Dermis blood vessel endothelial cell (primary cell): ENCODE measurements around the gene METTL25B. TPM values are rescaled to one million over a fixed set of nuclear protein-coding genes. Genes with fewer than 3 reads are reported as not detected.
"Not testable (repeated sequence)": the region's sequence is repeated elsewhere in the genome, so short reads cannot be mapped to it uniquely, and the experiment has no call there.

Experiments used
- DNase-seq: peaks from one replicate; pipeline ENCODE4 v3.0.0; 2010
- total RNA-seq: library from RNA; depleted of rRNA; stranded (reverse); fragments of >200 nt; gene quantifications from 2 replicates; pipeline ENCODE4 v1.2.3, GENCODE V29; 2014

The METTL25B gene
- total RNA-seq, 1 donor from 2014 or later, result 13.3 TPM

GRCh38 chr1:156749419-156750118 is 21.3 kb downstream of the METTL25B start:
- no peak for DNase-seq

- peak; percentile 23 for DNase-seq
These were observed 22.0 kb downstream of the METTL25B start for GRCh38 chr1:156750191-156750672.

GRCh38 chr1:156750711-156751450 is 22.6 kb downstream of the METTL25B start:
- DNase-seq, result peak; percentile 57

GRCh38 chr1:156751451-156751756 is 23.1 kb downstream of the METTL25B start, which contains the start of gene HDGF:
Gene HDGF (minus strand): TSS chr1:156751675. CDS start chr1:156751429, 246 bp downstream.
- DNase-seq, result no peak

GRCh38 chr1:156751757-156752481 is 23.6 kb downstream of the METTL25B start:
- DNase-seq, result peak; percentile 99

- peak; percentile 16 for DNase-seq
These were observed 24.7 kb downstream of the METTL25B start for GRCh38 chr1:156752843-156753482.

- no peak for DNase-seq
These were observed 25.9 kb downstream of the METTL25B start for GRCh38 chr1:156754219-156754618.

- DNase-seq, result no peak
These were observed 27.3 kb downstream of the METTL25B start for GRCh38 chr1:156755527-156755950.

- no peak for DNase-seq
These were observed 28.1 kb downstream of the METTL25B start for GRCh38 chr1:156756355-156756754.

- DNase-seq, result not testable (repeated sequence)
These were observed 29.4 kb downstream of the METTL25B start for GRCh38 chr1:156757572-156758253.

GRCh38 chr1:156760092-156760795 is 32.0 kb downstream of the METTL25B start:
- no peak for DNase-seq

GRCh38 chr1:156760796-156761104 is 32.5 kb downstream of the METTL25B start:
- DNase-seq, result no peak

GRCh38 chr1:156765136-156765535 is 36.9 kb downstream of the METTL25B start:
- not testable (repeated sequence) for DNase-seq

GRCh38 chr1:156765666-156766065 is 37.4 kb downstream of the METTL25B start:
- DNase-seq, result no peak

GRCh38 chr1:156766298-156767100 is 38.2 kb downstream of the METTL25B start:
- peak; percentile 31 for DNase-seq

GRCh38 chr1:156767101-156767878 is 39.0 kb downstream of the METTL25B start, which contains the start of gene PRCC:
Gene PRCC (plus strand): TSS chr1:156767535. CDS start chr1:156767772, 237 bp downstream.
- DNase-seq, result peak; percentile 100

- DNase-seq, result peak; percentile 32
These were observed 39.8 kb downstream of the METTL25B start for GRCh38 chr1:156767879-156768604.

GRCh38 chr1:156768610-156769295 is 40.5 kb downstream of the METTL25B start:
- DNase-seq, result no peak
